ENCODE data around the gene CHAF1A.

DNA sequence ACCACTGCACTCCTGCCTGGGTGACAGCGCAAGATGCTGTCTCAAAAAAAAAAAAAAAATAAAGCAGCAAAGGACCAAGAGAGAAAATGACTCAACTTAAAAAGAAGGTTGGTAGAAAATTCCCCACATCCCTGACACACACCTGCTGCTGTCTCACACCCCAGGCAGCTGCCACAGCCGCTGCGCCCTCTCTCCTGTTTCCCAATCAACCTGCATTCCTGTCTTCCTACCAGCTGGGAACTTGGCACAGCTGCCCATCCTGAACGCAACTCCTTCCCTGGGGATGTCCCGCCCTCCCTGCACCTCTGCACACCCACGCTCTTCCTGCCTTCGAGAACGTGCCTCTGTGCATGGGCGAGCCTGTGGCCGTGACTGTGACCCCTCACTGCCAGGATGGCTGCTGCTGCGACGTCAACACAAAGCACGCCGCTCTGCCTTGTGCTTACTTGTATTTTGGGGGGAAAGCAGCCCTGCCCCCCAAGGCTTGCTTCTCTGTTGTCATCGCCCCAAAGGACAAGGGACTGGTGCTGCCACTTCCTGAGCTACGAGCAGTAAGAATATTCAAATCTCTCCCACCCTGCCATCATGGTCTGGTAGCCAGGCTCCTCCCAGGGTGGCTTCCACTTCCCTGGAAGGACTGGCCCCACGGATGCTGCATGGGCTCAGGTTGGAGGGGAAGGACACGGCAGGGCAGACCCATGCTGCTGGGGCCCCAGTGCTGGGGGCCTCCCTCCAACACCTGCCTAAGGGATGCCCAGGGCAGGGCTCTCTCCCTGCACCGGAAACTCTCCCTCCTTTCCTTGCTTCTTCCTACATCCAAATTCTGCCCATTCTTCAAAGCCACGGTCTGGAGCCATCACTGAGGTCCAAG is 22.8 kb upstream of the CHAF1A start:
- TF ChIP-seq, protein P1, sequence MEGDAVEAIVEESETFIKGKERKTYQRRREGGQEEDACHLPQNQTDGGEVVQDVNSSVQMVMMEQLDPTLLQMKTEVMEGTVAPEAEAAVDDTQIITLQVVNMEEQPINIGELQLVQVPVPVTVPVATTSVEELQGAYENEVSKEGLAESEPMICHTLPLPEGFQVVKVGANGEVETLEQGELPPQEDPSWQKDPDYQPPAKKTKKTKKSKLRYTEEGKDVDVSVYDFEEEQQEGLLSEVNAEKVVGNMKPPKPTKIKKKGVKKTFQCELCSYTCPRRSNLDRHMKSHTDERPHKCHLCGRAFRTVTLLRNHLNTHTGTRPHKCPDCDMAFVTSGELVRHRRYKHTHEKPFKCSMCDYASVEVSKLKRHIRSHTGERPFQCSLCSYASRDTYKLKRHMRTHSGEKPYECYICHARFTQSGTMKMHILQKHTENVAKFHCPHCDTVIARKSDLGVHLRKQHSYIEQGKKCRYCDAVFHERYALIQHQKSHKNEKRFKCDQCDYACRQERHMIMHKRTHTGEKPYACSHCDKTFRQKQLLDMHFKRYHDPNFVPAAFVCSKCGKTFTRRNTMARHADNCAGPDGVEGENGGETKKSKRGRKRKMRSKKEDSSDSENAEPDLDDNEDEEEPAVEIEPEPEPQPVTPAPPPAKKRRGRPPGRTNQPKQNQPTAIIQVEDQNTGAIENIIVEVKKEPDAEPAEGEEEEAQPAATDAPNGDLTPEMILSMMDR (IDR thresholded peaks at IDR 0.05; ENCODE audit: insufficient read depth, low read length, poor library complexity, severe bottlenecking) = no peak
- TF ChIP-seq EZH2phosphoT487 (conservative IDR thresholded peaks at IDR 0.05; ENCODE audit: low read length) = no peak
